HS-27A (cell line): ENCODE measurements around the gene ADAM22.
"Not testable (repeated sequence)": the region's sequence is repeated elsewhere in the genome, so short reads cannot be mapped to it uniquely, and the experiment has no call there.

Source experiments
- DNase-seq: peaks from one replicate; pipeline ENCODE4 v3.0.0-alpha.2; 2012; ENCODE audit warnings: low read depth, missing footprints

ADAM22 gene, protein sequence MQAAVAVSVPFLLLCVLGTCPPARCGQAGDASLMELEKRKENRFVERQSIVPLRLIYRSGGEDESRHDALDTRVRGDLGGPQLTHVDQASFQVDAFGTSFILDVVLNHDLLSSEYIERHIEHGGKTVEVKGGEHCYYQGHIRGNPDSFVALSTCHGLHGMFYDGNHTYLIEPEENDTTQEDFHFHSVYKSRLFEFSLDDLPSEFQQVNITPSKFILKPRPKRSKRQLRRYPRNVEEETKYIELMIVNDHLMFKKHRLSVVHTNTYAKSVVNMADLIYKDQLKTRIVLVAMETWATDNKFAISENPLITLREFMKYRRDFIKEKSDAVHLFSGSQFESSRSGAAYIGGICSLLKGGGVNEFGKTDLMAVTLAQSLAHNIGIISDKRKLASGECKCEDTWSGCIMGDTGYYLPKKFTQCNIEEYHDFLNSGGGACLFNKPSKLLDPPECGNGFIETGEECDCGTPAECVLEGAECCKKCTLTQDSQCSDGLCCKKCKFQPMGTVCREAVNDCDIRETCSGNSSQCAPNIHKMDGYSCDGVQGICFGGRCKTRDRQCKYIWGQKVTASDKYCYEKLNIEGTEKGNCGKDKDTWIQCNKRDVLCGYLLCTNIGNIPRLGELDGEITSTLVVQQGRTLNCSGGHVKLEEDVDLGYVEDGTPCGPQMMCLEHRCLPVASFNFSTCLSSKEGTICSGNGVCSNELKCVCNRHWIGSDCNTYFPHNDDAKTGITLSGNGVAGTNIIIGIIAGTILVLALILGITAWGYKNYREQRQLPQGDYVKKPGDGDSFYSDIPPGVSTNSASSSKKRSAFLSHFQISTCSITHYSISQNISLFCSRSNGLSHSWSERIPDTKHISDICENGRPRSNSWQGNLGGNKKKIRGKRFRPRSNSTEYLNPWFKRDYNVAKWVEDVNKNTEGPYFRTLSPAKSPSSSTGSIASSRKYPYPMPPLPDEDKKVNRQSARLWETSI

DNA sequence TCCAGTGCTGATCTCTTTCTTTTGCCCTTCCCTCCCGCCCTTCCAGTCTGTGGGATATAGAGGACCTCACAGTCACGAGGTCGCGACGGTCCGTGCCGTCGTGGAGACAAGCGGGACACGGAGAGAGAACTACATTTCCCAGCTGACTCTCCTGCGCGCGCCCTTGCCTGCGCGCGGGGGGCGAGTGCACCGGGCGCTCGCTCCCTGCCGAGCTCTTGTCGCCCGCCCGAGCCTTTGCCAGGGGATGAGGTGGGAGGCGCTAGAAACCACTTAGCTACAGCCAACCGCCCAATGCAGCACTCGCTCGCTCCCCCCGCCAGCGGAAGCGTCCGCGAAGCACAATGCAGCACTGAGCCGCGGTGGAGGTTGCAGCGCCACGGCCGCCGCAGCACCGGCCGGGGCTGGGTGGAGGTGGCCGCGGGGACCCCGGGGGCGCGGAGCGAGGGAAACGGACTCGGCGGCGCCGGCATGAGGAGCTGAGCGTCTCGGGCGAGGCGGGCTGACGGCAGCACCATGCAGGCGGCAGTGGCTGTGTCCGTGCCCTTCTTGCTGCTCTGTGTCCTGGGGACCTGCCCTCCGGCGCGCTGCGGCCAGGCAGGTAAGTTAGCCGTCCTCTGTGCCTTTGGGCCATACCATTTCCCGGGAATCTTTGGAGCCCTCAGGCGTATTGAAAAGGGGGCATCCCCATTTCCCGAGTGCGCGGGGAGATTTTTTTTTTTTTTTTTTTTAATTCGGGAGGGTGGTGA is at the start of gene ADAM22:
Gene ADAM22 (plus strand): TSS at position 299 of the 746 bp plus-strand sequence. CDS start 215 bp downstream, at position 514.
- DNase-seq, result peak; percentile 27

DNA sequence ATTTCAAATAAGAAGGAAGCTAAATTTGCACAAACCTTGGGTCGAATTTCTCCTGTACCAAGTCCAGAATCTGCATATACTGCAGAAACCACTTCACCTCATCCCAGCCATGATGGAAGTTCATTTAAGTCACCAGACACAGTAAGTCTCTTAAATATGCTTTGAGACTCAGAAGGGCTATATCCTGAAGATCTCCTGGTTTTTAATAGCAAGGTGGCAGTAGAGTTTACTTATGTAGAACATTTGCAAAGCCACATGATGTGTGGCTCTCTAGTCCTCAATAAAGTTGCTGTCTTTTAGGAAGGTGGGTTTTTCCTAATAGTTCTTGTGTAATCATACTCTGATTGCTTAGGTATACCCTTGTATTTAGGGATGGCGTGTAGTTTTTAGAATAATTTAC is 49.0 kb upstream of the ADAM22 start:
- no peak for DNase-seq

DNA sequence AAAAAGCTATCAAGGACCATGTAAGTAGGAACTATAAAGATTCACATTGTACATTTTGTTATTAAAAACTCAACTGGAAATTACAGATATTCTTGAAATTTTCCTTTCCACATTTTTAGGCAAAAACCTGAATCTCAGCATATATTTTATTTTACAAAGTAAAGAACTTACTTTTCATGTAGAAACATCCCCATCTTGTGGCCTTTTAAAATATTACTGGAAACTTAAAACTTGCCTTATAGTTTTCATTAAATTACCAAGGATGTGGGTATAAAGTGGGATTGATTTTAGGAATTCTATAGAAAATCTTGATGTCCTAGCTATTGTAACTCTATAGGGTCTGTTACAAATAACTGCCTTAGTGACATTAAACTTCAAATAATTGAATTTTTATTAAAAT is 47.2 kb upstream of the ADAM22 start:
- no peak for DNase-seq

DNA sequence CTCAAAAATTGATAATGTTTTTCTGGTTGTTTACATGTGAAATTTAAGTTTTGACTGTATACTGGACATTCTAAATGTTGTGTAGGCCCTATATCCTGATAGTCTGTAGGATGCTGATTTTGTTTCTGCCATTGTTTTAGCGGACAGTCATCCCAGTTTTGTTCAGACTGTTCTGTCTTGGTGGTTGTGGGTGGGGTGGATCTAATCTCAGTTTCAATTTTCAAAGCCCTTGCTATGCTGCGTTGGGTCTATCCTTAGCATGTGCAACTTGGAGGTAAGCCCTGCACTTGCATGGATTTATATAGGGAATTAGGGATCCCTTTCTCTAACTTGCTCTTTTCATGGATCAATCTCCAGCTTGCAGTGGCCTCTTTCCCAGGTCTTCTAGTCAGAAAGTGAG is 38.7 kb upstream of the ADAM22 start:
- no peak for DNase-seq

DNA sequence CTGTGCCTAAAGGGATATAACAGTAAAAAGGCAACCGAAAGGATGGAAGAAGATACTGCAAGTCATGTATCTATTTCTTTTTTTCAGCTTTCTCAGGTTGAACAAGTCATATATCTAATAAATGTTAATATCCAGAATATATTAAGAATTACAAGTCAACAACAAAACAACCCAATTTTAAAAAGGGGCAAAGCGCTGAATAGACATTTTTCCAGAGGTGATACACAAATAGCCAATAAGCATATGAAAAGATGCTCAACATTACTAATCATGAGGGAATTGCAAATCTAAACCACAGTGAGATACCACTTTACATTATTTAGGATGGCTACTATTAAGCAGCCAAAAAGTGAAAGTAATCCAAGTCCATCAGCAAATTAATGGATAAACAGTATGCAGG is 34.8 kb upstream of the ADAM22 start:
- DNase-seq, result no peak

DNA sequence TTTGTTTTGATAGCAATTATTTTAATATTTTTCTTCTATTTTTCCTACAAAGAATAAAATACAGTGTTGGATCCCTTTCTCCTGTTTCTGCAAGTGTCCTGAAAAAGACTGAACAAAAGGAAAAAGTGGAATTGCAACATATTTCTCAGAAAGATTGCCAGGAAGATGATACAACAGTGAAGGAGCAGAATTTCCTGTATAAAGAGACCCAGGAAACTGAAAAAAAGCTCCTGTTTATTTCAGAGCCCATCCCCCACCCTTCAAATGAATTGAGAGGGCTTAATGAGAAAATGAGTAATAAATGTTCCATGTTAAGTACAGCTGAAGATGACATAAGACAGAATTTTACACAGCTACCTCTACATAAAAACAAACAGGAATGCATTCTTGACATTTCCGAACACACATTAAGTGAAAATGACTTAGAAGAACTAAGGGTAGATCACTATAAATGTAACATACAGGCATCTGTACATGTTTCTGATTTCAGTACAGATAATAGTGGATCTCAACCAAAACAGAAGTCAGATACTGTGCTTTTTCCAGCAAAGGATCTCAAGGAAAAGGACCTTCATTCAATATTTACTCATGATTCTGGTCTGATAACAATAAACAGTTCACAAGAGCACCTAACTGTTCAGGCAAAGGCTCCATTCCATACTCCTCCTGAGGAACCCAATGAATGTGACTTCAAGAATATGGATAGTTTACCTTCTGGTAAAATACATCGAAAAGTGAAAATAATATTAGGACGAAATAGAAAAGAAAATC is 26.7 kb upstream of the ADAM22 start:
- not testable (repeated sequence) for DNase-seq

DNA sequence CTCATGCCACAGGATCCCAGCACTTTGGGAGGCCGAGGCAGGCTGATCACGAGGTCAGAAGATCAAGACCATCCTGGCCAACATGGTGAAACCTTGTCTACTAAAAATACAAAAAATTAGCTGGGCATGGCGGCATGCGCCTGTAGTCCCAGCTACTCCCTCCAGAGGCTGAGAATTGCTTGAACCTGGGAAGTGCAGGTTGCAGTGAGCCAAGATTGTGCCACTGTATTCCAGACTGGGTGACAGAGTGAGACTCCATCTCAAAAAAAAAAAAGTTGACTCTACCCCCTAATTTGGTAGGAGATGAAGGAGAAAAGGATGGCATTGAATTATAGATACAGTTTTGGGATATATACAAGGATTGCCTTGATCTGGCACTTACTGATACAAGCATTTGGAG is 25.2 kb upstream of the ADAM22 start:
- DNase-seq, result not testable (repeated sequence)

DNA sequence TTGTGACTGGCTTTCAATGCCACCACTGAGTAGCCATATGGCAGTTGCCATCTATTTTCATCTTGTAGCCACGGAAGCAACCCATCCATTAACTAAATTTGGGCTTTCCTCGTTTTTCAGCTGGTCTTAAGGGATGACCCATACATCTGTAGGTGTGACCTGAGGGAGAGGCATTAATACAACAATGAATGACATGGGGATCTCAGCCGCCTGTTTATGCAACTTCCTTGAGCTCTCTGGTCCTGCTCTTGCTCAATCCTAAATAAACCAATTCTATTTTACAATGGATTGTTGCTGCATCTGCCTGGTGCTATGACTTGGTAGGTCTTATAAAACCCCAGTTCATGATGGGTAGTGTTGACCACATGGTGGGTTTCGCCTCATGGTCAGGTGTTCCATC is 21.9 kb upstream of the ADAM22 start:
- no peak for DNase-seq

DNA sequence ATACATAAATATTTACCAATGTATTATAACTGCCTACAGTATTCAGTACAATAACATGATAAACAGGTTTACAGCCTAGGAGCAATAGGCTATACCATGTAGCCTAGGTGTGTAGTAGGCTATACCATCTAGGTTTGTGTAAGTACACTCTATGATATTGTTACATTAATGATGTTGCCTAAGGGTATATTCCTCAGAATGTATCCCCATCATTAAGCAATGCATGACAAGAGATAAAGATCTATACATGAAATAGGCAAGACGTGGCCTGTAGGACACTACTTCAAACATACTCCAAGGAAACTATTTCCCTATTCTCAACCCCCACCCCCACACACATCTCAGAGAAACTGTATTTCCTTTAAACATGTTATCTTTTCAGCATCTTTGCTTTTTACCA is 15.3 kb upstream of the ADAM22 start:
- DNase-seq, result no peak

DNA sequence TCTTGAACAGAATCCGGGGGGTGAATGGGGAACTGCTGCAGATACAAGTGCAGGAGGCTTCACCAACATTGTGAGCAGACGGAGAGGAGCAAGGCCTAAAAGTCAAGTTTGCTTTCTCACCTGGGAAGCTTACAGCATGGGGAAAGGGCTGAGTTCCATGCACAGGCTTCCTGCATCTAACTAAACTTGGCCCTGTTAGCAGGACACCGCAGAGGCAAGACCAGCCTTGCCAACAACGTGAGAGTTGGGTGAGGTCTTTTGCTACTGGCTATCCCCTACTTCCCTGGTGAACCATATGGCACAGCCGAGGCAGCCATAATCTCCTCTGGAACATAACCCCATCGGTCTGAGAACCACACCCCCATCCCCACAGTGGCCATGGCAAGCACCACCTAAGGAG is 14.2 kb upstream of the ADAM22 start:
- no peak for DNase-seq

DNA sequence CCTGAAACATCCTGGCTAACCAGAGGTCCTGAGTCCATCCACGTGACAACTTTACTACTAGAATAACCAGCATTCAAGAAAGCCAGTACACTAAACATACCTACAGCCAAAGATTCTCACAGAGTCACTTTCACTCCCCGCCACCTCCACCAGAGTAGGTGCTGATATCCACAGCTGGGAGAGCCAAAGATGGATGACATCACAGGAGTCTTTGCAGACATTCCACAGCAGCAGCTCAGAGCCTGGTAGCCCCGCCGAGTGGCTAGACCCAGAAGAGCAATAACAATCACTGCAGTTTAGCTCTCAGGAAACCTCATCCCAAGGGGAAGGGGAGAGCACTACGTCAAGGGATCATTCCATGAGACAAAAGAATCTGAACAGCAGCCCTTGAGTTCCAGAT is 13.5 kb upstream of the ADAM22 start:
- no peak for DNase-seq

DNA sequence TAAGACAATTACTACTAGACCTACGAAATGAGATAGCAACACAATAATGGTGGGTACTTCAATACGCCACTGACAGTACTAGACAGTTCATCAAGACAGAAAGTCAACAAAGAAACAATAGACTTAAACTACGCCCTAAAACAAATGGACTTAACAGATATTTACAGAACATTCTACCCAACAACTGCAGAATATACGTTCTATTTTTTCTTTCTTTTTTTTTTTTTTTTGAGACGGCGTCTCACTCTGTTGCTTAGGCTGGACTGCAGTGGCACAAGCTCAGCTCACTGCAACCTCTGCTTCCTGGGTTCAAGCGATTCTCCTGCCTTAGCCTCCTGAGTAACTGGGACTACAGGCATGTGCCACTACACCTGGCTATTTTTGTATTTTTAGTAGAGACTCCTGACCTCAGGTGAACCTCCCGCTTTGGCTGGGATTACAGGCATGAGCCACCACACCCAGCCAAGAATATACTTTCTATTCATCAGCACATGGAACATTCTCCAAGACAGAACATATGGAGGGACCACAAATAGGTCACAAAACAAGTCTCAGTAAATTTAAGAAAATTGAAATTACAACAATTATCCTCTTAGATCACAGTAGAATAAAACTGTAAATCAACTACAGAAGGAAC is 11.2 kb upstream of the ADAM22 start:
- DNase-seq, result not testable (repeated sequence)

DNA sequence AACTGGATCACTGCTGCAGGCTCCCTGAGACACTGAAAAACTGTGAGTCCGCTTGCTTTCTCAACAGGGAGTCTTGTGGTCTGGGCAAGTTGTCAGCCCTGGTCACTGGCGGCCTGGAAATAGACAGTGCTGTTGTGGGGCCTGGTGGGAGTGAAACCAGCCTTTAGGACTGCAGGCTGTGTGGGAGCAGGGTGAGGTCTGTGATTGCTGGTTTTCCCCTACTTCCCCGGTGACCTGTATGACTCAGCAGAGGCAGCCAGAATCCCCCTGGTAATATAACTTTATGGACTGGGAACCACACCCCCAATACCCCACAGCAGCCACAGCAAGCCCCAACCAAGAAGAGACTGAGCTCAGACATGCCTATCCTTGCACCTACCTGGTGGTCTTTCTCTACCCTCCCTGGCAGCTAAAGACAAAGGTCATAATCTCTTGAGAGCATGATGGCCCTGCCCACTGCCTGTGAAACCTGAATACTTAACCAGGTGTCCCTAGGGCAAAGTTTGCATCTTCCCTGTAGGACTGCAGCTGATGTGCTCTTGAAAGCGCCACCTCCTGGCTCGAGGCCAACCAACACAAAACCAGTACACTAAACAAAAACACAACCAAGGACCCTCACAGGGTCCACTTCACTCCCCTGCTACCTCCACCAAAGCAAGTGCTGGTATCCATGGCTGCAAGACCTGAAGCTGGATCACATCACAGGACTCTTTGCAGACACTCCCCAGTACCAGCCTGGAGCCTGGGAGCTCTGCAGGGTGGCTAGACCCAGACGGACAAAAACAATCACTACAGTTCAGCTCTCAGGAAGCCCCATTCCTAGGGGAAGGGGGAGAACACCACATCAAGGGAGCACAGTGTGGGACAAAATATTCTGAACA is 7.2 kb upstream of the ADAM22 start:
- no peak for DNase-seq

DNA sequence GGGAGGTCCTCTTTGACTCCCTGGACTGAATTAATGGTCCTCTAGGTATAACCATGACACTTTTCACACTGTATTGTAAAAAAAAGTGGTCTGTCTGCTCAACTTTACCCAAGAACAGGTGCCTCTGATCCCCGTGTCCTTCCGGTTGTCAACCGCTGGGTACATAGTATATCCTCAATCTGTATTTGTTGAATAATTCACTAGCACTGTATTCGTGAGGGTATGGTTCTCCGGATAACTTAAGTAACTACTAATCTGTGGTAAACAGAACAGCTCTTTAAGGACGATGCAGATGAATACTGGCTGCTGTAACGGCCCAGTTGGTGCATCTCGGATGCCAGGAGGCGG is 472 bp upstream of the ADAM22 start:
- no peak for DNase-seq

DNA sequence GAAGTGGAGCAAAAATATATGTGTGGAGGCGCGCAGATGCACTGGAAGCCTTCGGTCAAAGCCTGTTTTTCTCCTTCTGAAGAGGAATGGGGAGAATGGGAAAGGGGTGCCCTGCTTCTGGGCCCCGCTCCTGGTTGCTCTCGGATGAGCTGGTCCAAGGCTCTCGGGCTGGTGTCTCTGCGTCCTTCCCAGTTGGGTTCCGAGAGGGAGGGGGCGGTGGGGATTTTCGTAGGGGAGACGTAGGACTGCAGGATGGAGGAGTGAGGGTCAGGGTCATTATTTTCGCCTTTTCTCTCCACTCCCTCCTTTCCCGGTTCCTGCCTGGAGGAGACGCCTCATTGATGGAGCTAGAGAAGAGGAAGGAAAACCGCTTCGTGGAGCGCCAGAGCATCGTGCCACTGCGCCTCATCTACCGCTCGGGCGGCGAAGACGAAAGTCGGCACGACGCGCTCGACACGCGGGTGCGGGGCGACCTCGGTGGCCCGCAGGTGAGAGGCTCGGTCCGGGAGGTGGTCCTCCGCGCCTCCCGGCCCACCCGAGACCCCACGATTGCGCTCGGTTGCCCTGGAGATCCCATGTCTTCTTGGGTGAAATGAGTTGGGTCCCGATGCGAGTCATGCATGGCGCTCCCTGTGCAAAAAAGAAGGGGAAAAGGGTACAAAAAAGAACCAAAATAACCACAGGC is 790 bp downstream of the ADAM22 start:
- DNase-seq, result no peak

DNA sequence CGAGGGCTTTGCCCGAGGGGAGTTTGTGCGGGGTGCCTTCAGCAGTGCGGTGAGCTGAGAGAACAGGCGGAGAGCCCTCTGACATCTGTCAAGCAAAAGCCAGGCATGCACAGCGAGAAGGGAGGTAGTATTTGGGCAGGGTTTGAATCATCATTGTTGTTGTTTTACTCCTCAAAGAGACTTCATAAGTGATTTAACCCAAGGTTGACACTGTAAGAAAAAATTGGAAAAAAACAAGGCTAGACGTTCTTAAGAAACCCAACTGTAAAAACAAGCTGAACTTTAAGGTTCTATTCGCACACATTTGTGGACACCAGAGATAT is 1.3 kb downstream of the ADAM22 start:
- DNase-seq, result no peak

DNA sequence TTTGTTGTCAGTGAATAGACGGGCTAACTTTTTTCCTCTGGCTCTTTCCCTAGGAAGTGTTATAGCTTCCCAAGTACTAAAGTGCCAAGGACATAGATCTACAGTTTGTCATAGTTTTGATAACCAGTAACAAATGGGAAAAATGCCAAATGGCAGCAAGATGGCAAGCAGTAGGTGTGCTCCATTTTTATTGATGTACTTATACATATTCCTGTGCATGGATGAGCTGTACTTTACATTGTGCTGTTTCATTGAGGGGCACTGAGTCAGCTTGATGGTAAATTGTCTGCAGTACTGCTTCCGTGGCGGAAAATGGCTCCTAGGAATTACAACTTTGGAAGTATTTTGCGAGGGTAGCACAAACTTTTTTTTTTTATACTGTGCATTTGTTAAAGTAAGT is 7.1 kb downstream of the ADAM22 start:
- no peak for DNase-seq

DNA sequence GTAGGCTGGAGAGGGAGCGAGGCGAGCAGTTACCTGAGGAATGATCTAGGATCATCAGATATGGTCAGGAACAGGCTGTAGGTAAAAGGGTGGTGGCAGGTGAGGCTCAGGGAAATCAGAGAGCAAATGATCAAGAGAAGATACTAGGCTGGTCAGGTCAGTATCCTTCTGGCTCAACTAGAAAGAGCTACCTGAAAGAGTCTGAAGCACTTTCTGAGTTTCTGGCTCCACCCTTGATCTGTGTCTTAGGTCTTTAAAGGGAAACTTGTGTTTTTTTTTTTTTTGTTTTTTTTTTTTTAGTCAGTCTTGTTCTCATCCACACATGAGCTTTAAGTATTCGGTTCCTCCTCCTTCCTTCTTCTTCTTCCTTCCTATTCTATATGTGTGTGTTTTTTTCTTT is 10.5 kb downstream of the ADAM22 start:
- no peak for DNase-seq

DNA sequence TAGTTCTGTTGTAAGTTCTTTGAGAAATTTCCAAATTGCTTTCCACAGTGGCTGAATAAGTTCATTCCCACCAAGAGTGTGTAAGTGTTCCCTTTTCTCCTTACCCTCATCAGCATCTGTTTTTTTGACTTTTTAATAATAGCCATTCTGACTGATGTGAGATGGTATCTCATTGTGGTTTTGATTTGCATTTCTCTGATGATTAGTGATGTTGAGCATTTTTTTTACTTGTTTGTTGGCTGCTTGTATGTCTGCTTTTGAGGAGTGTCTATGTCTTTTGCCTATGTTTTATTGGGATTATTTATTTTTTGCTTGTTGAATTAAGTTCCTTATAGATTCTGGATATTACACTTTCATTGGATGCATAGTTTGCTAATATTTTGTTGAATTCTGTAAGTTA is 11.9 kb downstream of the ADAM22 start:
- DNase-seq, result not testable (repeated sequence)

DNA sequence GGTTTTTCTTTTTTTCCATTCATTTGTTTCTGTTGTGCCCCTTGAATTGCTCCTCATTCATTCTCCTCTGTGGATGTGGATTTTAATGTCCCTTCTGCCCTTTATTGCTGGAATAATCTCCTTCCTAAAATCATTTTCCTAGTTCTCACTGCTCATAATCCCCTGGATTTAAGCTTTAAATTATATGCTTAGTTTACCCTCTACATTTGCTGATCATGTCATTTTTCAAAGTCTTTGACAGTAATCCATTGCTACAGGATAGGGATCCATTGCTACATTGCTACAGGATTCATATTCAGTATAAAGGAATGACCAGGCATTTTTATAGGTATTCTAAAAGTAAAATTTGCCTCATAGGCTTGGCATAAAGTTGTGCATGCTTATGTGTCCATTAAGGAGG is 14.3 kb downstream of the ADAM22 start:
- DNase-seq, result no peak
